Middle frontal gyrus (tissue), 1 donor: ENCODE results near the gene HNRNPA2B1.

Experiments used
- DNase-seq: peaks from one replicate; pipeline ENCODE4 v3.0.0-alpha.2; 2015; ENCODE audit warnings: low spot score; ENCODE audit errors: extremely low spot score

HNRNPA2B1 gene

GRCh38 chr7:26200444-26201246, at the start of gene HNRNPA2B1:
Gene HNRNPA2B1, minus strand, starts transcription at chr7:26200746. Its CDS starts 169 bp downstream, at chr7:26200577.
- peak; percentile 97 for DNase-seq

GRCh38 chr7:26250239-26250638, 49.7 kb upstream of the HNRNPA2B1 start:
- no peak for DNase-seq

GRCh38 chr7:26245150-26245549, 44.6 kb upstream of the HNRNPA2B1 start:
- DNase-seq: no peak

GRCh38 chr7:26238032-26238431, 37.5 kb upstream of the HNRNPA2B1 start:
- no peak for DNase-seq

- DNase-seq: no peak
Observed at GRCh38 chr7:26237035-26237807, 36.7 kb upstream of the HNRNPA2B1 start.

GRCh38 chr7:26233902-26234511, 33.5 kb upstream of the HNRNPA2B1 start:
- DNase-seq: no peak

- DNase-seq: no peak
Observed at GRCh38 chr7:26227987-26228386, 27.4 kb upstream of the HNRNPA2B1 start.

- no peak for DNase-seq
Observed at GRCh38 chr7:26224359-26224758, 23.8 kb upstream of the HNRNPA2B1 start.

GRCh38 chr7:26216049-26216448, 15.5 kb upstream of the HNRNPA2B1 start:
- no peak for DNase-seq

GRCh38 chr7:26213807-26214515, 13.4 kb upstream of the HNRNPA2B1 start:
- DNase-seq: no peak

- DNase-seq: no peak
Observed at GRCh38 chr7:26212921-26213718, 12.6 kb upstream of the HNRNPA2B1 start.

- no peak for DNase-seq
Observed at GRCh38 chr7:26208040-26208439, 7.5 kb upstream of the HNRNPA2B1 start.

GRCh38 chr7:26203016-26203415, 2.5 kb upstream of the HNRNPA2B1 start:
- DNase-seq: no peak

- no peak for DNase-seq
Observed at GRCh38 chr7:26202019-26202990, 1.8 kb upstream of the HNRNPA2B1 start.

- peak; percentile 50 for DNase-seq
Observed at GRCh38 chr7:26201247-26202018, 887 bp upstream of the HNRNPA2B1 start, which contains the start of gene CBX3. Gene CBX3, plus strand, starts transcription at chr7:26201745. Its CDS starts 1,254 bp downstream, at chr7:26202999.

GRCh38 chr7:26200038-26200443, 505 bp downstream of the HNRNPA2B1 start:
- no peak for DNase-seq

GRCh38 chr7:26199301-26200037, 1.1 kb downstream of the HNRNPA2B1 start:
- DNase-seq: no peak

GRCh38 chr7:26198781-26199169, 1.8 kb downstream of the HNRNPA2B1 start:
- no peak for DNase-seq
